PC-9 (cell line): ENCODE measurements around the gene SETD1B.

Experiments
- EZH2 ChIP-seq: fragments of 200-600 bp; sonication (generic); IDR thresholded peaks from 2 replicates; pipeline ENCODE4 v1.8.0; 2017; ENCODE audit warnings: antibody characterized with exemption, low read depth
- TF ChIP-seq, protein P1 (sequence below): fragments of 200-600 bp; sonication (generic); conservative IDR thresholded peaks from 2 replicates; pipeline ENCODE4 v1.6.1; 2017; ENCODE audit warnings: mixed run types, antibody characterized with exemption, mild to moderate bottlenecking, moderate library complexity

GRCh38 chr12:121823727-121824115 is 19.9 kb downstream of the SETD1B start:
- TF ChIP-seq, protein P1, sequence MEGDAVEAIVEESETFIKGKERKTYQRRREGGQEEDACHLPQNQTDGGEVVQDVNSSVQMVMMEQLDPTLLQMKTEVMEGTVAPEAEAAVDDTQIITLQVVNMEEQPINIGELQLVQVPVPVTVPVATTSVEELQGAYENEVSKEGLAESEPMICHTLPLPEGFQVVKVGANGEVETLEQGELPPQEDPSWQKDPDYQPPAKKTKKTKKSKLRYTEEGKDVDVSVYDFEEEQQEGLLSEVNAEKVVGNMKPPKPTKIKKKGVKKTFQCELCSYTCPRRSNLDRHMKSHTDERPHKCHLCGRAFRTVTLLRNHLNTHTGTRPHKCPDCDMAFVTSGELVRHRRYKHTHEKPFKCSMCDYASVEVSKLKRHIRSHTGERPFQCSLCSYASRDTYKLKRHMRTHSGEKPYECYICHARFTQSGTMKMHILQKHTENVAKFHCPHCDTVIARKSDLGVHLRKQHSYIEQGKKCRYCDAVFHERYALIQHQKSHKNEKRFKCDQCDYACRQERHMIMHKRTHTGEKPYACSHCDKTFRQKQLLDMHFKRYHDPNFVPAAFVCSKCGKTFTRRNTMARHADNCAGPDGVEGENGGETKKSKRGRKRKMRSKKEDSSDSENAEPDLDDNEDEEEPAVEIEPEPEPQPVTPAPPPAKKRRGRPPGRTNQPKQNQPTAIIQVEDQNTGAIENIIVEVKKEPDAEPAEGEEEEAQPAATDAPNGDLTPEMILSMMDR: no peak
- TF ChIP-seq EZH2: no peak
